Uterus (tissue), 4 donors: Measurements from ENCODE around the gene ARID1B. TPM values are rescaled to one million over a fixed set of nuclear protein-coding genes. Genes with fewer than 3 reads are reported as not detected.

Experiments
- DNase-seq, 2 donors: peaks; one replicate each; pipeline ENCODE4 v3.0.0-alpha.2; 2019 to 2020
- H3K27ac ChIP-seq, 2 donors: fragments of 200-600 bp; sonication (generic); 1 replicate in 1 of 2; 2 replicates in 1 of 2; pipeline ENCODE4 v1.5.1; 2016 to 2018
- H3K27me3 ChIP-seq, 2 donors: fragments of 200-600 bp; sonication (generic); one replicate each; pipeline ENCODE4 v1.5.1; 2018 to 2019; ENCODE audit warnings: control low read depth in 1 of 2
- H3K36me3 ChIP-seq, 2 donors: fragments of 200-600 bp; sonication (generic); one replicate each; pipeline ENCODE4 v1.5.1; 2019; ENCODE audit warnings: control low read depth in 1 of 2
- H3K4me1 ChIP-seq, 2 donors: fragments of 200-600 bp; sonication (generic); one replicate each; pipeline ENCODE4 v1.5.1; 2018 to 2019; ENCODE audit warnings: control low read depth in 1 of 2
- H3K4me3 ChIP-seq, 2 donors: fragments of 200-600 bp; sonication (generic); 1 replicate in 1 of 2; 2 replicates in 1 of 2; pipeline ENCODE4 v1.5.1; 2018 to 2019; ENCODE audit warnings: mild to moderate bottlenecking in 1 of 2
- H3K9me3 ChIP-seq, 2 donors: fragments of 200-600 bp; sonication (generic); one replicate each; pipeline ENCODE4 v1.5.1; 2019; ENCODE audit warnings: control low read depth in 1 of 2
- POLR2A ChIP-seq, 2 donors: fragments of 450-650 bp; IDR thresholded peaks; one replicate each; pipeline ENCODE4 v1.6.1; 2016; ENCODE audit warnings: antibody characterized with exemption in 2 of 2, mild to moderate bottlenecking in 1 of 2, moderate library complexity in 1 of 2
- intact Hi-C: fragments of 100-400 bp; cut with DNase I; formaldehyde crosslinking; loops from one replicate; pipeline ENCODE4 v1.15.1; 2023; ENCODE audit warnings: low total_unique reads
- total RNA-seq, 4 donors: library from RNA; depleted of rRNA in 3 of 4; stranded (reverse); fragments of >200 nt in 3 of 4; gene quantifications; one replicate each; pipeline versions ENCODE4 v1.1.0 to v1.2.4, GENCODE V29; 2014 to 2023
- TF ChIP-seq, protein P1 (sequence below), 4 experiments: fragments of 200-600 bp in 2 of 4; fragments of 450-650 bp in 2 of 4; sonication (generic) in 2 of 4; IDR thresholded peaks; one replicate each; pipeline ENCODE4 v1.5.1; 2016 to 2019; ENCODE audit warnings: antibody characterized with exemption in 4 of 4, mild to moderate bottlenecking in 2 of 4, moderate library complexity in 1 of 4
- donor health status: DM: yes; HTN: yes; CAD: no.

ARID1B gene
- total RNA-seq, 4 donors from 2014 or later, result 63.8 to 198 (median 125) TPM

- DNase-seq, result no peak
- H3K27ac ChIP-seq, result no peak overlapping the region
- no peak overlapping the region for H3K4me3 ChIP-seq
- H3K4me1 ChIP-seq, result peaks cover 0 to 3% of the 10 kb centered on the region in 2 donors
- TF ChIP-seq, protein P1, sequence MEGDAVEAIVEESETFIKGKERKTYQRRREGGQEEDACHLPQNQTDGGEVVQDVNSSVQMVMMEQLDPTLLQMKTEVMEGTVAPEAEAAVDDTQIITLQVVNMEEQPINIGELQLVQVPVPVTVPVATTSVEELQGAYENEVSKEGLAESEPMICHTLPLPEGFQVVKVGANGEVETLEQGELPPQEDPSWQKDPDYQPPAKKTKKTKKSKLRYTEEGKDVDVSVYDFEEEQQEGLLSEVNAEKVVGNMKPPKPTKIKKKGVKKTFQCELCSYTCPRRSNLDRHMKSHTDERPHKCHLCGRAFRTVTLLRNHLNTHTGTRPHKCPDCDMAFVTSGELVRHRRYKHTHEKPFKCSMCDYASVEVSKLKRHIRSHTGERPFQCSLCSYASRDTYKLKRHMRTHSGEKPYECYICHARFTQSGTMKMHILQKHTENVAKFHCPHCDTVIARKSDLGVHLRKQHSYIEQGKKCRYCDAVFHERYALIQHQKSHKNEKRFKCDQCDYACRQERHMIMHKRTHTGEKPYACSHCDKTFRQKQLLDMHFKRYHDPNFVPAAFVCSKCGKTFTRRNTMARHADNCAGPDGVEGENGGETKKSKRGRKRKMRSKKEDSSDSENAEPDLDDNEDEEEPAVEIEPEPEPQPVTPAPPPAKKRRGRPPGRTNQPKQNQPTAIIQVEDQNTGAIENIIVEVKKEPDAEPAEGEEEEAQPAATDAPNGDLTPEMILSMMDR (IDR thresholded peaks at IDR 0.05), result no peak
- no peak for TF ChIP-seq POLR2A (IDR thresholded peaks at IDR 0.05)
- no peaks in the 10 kb centered on the region for H3K36me3 ChIP-seq
- H3K27me3 ChIP-seq, result no peaks in the 10 kb centered on the region
- intact Hi-C loops, result no loop called here
- no peaks in the 10 kb centered on the region for H3K9me3 ChIP-seq
Measured at GRCh38 chr6:157050537-157051265, 273.5 kb downstream of the ARID1B start.

- Histone ChIP-seq H3K4me3 (no peak overlapping the region), H3K27ac (no peak overlapping the region), H3K9me3 (no peaks in the 10 kb centered on the region), H3K27me3 (no peaks in the 10 kb centered on the region), H3K4me1 (peaks cover 0 to 4% of the 10 kb centered on the region in 2 donors), H3K36me3 (no peaks in the 10 kb centered on the region)
- no peak for DNase-seq
- TF ChIP-seq POLR2A (IDR thresholded peaks at IDR 0.05), result no peak
- TF ChIP-seq, protein P1 (IDR thresholded peaks at IDR 0.05), result no peak
- intact Hi-C loops, result no loop called here
Measured at GRCh38 chr6:157054531-157054979, 277.4 kb downstream of the ARID1B start.

- Histone ChIP-seq H3K9me3 (no peaks in the 10 kb centered on the region), H3K27me3 (no peaks in the 10 kb centered on the region), H3K4me3 (no peak overlapping the region), H3K36me3 (no peaks in the 10 kb centered on the region), H3K4me1 (peaks cover 0 to 10% of the 10 kb centered on the region in 2 donors), H3K27ac (no peak overlapping the region)
- no peak for DNase-seq
- intact Hi-C loops, result no loop called here
- TF ChIP-seq, protein P1 (IDR thresholded peaks at IDR 0.05), result no peak
- TF ChIP-seq POLR2A (IDR thresholded peaks at IDR 0.05), result no peak
Measured at GRCh38 chr6:157055863-157056262, 278.7 kb downstream of the ARID1B start.

GRCh38 chr6:157056275-157056674 lies 279.1 kb downstream of the ARID1B start:
- Histone ChIP-seq H3K27ac (no peak overlapping the region), H3K4me3 (no peak overlapping the region), H3K27me3 (no peaks in the 10 kb centered on the region), H3K4me1 (peaks cover 0 to 10% of the 10 kb centered on the region in 2 donors), H3K36me3 (no peaks in the 10 kb centered on the region), H3K9me3 (no peaks in the 10 kb centered on the region)
- intact Hi-C loops, result no loop called here
- TF ChIP-seq POLR2A (IDR thresholded peaks at IDR 0.05), result no peak
- TF ChIP-seq, protein P1 (IDR thresholded peaks at IDR 0.05), result no peak
- DNase-seq, result no peak

DNA sequence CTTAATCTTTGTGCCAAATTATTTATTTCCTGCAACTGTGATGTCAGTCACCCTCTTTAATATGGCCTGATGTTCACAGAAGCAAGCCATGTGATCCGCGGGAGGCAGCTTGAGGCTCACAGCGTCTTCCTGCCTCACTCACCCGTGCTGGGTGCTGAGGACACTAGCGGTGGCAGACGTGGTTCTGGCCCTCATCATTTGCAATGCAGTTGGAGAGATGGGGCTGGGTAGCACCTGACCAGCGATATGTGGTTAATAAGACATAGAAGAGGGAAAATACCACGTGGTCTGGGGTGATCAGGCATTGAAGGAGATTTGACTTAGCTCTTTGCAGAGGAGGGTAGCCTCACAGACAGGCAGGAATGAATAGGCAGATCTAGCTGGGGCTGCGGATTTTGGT lies 281.4 kb downstream of the ARID1B start:
- intact Hi-C loops, result no loop called here
- Histone ChIP-seq H3K9me3 (no peaks in the 10 kb centered on the region), H3K4me1 (peaks cover 0 to 10% of the 10 kb centered on the region in 2 donors), H3K4me3 (no peak overlapping the region), H3K27ac (no peak overlapping the region), H3K27me3 (no peaks in the 10 kb centered on the region), H3K36me3 (no peaks in the 10 kb centered on the region)
- DNase-seq, result no peak
- TF ChIP-seq, protein P1 (IDR thresholded peaks at IDR 0.05), result no peak
- TF ChIP-seq POLR2A (IDR thresholded peaks at IDR 0.05), result no peak
